GM19395 (cell line): ENCODE data around the gene TSGA10.

ENCODE experiments used
- ATAC-seq: cut with Tn5 transposase; IDR thresholded peaks from one replicate; pipeline ENCODE4 v1.9.1; 2021; ENCODE audit warnings: mild to moderate bottlenecking, moderate library complexity; ENCODE audit not compliant: unreplicated experiment

Gene TSGA10

DNA sequence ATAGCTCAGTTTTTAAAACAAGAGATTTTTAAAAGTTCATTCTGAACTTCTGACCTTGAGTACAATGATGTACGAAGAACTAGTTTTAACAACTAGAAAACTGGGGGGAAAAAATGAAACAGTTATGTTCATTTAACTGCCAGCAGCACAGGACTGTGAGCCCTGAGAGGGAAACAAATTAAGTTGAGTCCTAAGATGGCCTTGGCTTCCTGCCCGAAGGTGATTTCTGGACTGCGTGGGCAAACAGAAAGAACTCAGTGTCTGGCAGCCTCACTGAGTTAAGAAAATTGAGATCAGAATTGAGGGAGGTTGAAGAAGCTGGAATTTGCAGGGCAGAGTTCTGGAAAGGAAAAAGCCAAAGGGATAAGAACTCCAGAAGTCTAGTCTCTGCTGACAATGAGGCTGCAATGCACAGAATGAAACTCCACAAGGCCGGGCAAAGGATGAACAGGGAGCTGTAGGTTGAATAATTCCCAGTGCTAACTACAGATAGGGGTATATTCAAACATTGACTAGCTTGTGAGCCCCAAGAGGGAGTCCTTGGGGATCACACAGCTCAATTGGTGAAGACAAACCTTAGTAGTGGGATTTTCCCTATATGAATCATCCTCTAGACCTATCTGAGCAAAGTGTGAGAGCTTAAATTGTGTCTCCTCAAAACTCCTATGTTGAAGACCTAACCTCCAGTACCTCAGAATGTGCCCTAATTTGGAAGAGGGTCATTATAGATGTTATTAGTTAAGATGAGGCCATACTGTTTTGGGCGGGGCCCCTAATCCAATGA, 205.6 kb downstream of the TSGA10 start:
- no peak for ATAC-seq

- ATAC-seq = no peak
Measured at GRCh38 chr2:98947554-98947953, 207.2 kb downstream of the TSGA10 start.
